ENCODE data around the gene NKAIN2.

NKAIN2 gene

DNA sequence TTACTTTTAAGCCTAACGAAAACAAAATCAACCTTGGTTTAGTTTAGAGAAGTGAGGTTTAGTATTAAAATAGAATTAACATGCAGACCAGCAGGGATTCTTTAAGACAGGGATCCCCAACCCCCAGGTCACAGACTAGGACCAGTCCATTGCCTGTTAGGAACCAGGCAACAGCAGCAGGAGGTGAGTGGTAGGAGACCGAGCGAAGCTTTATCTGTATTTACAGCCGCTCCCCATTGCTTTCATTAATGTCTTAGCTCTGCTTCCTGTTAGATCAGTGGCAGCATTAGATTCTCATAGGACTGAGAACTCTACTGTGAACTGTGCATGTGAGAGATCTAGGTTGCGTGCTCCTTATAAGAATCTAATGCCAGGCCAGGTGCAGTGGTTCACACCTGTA lies 225.9 kb downstream of the NKAIN2 start:
- no peak for DNase-seq (ENCODE audit: low spot score)

DNA sequence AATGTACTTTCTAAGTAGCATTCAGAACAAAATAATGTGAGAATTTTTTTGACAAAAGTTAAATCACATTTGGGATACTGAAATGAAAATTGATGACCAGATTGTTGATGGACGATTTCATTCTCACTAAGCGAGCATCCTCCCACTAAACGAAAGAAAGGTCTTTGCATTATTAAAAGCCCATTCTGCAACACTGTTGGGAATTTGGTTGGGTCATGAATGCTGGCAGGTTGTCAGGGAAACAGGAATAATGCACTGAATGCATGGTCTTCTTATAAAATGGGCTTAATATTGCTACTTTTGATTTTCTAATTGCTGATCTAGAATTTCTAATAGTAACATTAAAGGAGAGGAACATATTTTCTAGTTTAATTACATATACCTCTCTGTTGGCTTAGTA lies 229.8 kb downstream of the NKAIN2 start:
- DNase-seq (ENCODE audit: low spot score), result no peak

DNA sequence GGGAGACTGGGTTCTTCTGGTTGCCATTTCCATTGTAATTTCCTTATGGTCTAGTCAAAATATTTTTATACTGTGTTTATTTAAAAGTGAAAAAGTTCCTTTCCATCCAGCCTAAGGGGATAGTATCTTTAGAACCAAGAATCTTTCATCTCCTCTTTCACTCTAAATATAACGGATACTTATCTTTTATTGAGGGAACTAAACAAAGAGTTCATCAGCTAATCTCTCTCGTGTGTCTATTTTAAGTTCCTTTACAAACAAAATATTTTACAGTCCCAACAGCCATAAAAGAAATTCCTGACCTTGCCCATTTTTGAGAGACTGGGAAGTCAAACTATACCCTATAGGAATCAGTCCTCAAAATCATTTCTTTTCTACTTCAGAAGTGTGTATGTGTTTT lies 232.7 kb downstream of the NKAIN2 start:
- DNase-seq (ENCODE audit: low spot score), result no peak

DNA sequence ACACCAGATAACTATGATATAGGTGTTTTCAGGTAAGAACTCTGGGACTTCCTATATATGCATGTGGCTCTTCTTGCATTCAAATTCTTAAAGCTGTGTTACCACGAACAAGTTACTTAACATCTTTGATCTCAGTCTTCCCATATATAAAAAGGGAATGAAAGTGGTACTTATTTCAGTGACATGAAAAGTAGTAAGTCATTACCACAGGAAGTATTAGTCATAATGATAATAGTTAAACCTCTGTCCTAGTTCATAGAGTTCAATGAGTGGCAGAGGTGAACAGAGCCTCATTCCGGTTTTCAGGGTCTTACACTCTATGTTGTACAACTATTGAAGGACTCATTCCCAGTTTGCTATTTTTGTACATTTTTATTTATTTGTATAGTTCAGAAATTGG lies 237.0 kb downstream of the NKAIN2 start:
- DNase-seq (ENCODE audit: low spot score), result peak; percentile 9

DNA sequence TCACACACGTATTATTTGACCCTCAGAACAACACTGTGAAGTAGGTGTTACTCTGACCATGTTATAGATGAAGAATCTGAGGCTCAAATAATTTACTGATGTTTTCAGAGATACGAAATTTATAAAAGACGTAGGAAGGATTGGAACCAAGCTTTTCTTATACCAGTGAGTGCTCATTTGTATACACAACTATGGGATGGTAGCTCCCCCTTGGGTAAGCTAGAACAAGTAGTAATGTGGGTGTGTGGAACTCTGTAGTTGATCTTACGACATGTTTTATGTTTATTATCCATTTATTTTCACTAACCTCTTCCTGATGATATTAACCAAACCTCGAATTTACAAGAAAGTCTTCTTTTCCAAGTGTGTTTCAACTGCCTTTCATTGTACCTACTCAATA lies 248.5 kb downstream of the NKAIN2 start:
- no peak for DNase-seq (ENCODE audit: low spot score)

DNA sequence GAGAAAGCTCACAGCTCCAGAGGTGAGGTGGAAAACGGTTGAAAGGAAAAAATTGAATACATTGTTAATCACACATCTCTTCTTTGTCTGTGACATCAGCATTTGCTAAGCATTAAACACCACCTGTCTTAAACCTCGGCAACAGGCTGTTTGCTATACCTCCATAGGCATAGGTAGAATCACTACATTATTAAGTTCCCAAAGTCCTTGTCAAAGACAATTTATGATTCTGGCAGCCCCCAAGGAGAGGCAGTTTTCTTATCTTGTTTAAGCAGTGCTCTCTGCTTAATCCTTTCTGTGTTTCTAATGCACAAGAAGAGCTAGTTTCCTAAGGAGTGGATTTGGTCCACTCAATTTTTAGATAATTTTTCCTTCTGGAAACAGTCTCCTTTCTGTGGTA lies 249.7 kb downstream of the NKAIN2 start:
- no peak for DNase-seq (ENCODE audit: low spot score)

DNA sequence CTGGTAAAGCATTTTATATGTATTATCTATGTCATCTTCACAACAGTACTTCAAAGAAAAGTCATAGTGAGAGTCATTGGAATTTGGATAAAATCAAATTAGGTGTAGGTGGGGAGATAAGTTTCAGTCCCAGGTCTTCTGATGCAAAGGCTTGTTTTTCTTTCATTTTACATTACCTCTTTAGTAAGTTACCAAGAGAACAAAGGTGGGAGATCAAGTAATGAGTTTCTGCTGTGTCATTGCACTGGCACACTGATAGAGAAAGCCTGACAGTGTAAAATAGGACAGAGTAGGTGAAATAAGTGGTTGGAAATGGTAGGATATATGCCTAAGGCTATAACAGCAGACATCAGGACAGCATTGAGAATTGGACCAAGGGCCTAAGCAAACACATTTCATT lies 250.4 kb downstream of the NKAIN2 start:
- DNase-seq (ENCODE audit: low spot score), result no peak

DNA sequence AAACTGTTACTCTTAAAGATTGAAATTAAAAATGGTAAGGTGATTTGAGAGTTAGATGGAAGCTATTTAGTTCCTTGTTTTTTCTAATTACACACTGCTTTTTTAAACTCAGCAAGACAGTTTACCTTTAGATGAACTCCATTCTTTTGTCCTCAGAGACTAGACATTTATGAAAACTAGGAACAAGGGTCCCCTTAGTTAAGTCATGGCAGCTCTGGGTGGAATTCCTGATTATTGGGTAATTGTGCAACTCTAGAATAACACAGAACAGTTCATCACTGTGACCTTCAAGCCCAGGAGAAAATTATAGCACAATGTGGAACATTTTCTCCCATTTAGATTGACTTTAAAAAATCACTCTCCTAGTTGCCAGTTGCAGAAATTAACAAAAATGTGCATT lies 251.7 kb downstream of the NKAIN2 start:
- no peak for DNase-seq (ENCODE audit: low spot score)

DNA sequence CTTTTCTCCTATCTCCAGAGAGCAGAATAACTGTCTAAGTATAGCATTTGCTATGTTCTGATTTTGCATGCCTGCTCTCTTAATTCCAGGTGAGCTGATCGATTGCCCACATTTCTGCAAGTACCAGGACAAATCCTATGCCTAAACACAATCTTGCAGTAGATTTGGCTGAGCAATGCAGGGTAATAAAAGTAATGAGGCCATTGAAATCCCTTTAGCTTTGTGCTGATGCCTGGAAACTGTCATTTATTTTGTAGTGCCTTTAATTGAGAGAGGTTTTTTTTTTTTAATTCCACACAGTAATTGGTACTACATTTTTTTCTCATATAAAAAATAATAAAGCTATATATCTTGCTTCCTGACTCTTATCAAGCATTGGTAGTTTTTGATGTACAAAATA lies 252.3 kb downstream of the NKAIN2 start:
- no peak for DNase-seq (ENCODE audit: low spot score)

DNA sequence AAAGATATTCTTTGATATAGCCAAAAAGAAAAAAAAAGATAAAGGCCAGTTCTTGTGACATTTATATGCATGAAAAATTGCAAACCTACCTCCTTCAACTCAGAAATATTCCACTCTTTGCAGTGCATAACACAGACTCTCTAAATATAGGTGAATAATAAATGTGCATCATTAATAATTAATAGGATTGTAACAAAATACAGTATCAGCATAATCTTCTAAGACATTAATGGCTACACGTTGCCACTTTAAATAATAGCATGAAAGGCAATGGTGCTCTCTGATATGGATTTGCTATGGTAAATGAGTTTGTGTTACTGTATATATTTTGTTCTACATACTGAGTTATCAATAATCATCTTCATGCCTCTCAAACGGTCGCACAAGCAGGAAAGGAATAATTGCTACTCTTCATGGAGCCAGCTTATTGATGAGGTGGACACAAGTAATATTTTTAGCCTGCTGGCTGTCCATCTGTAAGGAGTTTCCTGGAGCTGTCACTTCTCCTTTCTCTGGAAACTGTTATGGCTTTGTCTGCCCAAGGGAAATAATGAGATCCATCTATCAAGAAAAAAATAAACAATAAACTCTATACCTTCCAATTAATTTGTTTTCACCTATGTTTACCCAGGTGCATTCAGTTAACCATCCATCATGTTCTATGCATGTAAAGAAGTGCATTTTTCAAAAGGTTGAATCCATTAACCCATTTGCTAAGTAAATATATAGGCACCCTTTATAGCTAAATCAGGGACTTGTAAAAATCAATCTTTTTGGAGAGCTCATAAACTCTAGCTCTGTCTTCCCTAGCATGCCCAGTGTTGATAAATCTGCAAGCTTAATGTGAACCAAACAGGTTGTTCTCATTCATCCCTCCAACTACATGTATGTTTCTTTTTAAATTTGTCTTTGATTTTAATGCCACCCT lies 253.0 kb downstream of the NKAIN2 start:
- DNase-seq (ENCODE audit: low spot score), result no peak

DNA sequence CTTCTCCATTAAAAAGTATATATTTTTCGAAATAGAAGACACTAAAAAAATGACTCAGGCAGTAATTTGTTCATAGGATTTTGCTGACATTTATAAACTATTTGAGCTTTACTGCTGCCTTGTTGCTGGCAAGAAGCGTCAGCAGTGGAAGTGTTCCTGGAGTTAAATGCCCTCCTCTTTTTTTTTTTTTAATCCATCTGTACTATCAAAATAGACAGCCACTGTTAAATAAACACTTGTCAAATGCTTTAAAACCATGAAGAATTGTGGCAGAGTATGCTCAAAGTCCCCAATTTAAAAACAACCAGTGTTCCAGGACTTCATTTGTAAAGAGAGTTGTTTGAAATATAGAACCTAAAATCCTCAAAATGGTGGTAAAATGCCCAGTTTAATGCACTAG lies 253.8 kb downstream of the NKAIN2 start:
- no peak for DNase-seq (ENCODE audit: low spot score)

DNA sequence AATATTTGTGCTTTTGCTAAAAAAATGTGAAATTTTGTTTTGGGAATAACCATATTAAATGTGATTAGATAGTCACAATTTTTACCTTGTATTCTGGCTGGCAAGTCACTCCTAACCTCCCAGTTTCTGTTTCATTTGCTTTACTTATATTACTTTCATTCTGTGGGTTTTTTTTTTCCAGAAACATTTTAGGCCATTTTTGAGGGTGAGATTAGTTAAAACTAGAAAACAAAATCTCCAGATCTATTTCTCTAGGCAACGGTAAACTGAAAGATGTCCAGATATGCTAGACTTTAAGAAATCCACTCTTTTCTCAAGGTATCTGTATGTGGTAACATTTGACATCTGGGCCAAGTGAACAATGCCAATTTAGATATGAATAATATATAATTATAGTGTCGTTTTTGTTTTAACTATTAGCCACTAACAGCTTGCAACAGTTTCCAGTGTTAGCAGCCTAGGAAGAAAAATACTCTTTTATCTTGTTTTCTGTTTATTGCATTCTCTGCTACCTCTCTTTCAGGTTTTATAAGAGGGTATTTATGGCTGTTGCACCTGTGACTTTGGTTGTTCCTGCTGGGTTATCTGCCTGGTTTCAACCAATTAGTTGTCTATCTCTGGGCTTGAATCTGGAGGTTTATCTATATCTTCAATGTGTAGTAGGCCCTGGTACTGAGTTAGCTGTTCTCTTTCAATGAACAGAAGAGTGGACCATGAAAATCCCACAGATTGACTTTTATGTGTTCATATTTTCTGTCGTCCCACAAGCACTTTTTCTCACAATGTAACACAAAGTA lies 260.9 kb downstream of the NKAIN2 start:
- DNase-seq (ENCODE audit: low spot score), result no peak

DNA sequence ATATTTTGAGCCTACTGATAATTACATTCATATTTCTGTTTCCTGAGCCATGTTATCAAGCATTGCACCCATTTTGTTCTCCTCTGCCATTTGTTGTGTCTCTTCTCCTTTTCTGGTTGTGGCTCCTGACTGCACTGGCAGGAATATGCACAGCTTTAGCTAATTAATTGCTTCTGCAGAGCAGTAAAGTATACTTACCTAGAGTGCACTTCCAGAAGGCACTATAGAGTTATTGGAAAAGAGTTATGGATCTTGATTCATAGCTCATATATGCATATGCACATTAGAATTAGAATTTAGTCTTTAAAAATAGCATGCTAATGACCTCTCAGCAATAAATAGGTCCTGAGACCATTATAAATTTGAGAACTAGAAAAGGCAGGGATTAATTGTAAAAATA lies 262.6 kb downstream of the NKAIN2 start:
- no peak for DNase-seq (ENCODE audit: low spot score)

DNA sequence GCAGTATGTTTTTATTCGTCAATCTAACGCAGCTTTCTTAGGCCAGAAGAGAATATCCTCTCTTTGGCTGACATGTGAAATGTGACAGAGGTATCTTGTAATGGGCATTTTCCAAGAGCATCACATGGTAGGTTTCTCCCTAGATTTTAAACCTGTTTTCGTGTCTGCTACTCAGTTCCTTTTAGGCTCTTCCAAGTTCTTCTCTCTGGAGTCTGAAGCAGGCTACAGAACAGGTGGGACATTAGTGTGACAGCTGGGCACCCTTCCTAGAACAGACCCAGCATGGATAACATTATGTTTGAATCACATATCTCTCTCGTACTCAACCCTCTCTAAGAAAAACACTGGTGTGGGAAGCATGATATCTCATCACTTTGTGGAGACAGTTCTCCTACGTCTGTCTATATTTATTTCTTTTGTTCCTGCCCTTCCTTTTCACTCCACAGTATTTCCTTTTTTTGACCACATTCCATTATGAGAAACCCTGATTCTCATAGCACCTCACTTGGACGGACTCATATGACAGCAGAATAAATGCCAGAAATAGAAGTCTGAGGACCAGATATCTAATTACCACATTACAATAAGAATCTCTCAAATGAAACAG lies 263.4 kb downstream of the NKAIN2 start:
- DNase-seq (ENCODE audit: low spot score), result no peak

DNA sequence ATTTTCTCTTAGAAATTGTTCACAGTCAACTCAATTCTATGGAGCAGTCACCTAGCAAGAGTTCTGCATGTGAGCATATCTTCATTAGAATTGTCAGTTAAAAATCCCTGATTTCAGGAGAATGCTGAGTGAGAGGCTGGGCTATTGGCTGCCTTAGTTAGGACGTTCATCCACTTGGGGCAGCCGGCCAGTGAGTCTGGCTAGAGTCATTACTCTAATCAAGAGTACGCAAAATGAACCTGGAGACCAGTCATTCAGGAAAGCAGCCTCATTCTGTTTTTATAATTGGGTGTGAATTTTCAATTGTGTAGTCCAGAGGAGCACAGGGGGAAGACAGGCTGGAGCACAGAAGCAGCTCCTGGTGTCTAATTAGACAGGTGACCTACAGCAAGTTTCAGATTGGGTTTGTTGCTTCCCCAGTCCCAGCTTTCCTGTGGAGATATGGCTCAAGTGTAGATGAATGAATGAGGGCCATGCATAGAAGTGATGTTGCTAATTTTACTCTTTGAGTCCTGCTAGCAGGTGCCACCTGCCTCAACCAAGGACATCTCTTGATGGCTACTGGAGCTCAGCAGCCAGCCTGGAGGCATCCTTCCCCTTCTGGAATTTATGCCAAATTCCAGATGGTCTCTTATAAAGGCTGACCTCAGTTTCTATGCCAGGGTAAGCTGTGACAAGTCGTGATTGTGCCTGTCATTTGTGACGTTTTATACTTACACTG lies 265.7 kb downstream of the NKAIN2 start:
- DNase-seq (ENCODE audit: low spot score), result no peak

DNA sequence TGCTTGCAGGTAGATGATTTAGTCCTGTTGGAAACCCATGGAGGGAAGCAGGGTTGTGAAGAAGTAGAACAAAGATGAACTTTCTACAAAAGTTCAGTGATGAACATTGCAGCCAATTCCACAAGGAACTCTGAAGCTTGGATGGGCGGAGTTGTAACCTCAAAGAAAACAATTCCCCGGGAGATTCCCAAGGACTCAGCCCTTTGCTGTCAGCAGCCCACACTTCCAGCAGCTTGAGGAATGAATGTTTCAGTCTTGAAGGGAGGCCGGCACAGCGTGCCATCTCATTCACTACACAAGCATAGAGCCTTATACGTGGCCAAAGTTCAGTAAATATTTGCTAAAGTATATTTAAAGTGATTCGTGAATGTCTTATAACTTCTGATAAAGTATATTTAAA lies 269.4 kb downstream of the NKAIN2 start:
- DNase-seq (ENCODE audit: low spot score), result no peak

DNA sequence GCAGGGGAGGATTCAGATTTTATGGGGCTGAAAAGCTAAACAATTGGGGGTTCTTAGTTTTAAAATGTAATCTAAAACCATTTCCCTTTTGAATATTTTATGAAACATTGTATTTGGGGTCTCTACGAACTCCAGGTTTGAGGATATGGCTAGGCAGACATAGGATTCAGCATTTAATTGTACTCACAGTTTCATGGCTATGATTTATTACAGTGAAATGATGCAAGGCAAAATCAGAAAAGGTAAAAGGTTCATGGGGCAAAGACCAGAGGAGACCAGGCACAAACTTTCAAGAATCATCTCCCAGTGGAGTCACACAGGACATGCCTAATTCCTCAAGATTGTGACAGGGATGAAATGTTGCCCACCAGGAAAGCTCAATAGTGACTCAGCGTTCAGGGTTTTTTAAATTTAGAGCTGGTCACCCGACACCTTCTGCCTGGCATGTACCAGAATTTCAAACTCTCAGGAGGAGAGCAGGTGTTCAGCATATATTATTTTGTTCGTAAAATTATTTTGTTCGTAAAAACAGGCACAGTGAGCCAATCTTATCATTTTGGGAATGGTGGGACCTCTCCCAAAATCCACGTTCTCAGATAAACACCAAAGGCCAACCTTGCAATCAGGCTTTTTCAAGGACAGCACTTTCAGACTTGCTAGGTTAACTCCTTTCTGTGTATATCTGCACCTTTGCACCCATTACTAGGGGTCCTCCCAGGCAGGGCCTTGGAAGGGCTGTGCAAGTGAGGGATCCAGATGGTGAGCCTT lies 270.3 kb downstream of the NKAIN2 start:
- no peak for DNase-seq (ENCODE audit: low spot score)

DNA sequence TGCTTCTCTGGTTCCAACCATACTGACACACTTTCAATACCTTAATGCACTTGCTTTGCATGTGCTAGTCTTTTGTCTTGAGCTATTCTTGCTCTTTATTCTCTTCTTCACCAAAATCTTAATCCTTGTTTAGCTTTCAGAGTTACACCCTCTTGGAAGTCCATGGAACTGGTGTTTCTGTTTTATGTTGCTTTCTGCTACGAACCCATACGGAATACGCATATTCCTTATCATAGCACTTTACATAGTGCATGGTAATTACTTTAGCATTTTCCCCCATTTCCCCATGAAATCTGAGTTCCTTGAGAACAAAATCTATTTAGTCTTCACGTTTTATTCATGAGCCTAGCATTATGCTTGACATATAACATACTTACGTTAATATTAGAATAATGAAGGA lies 270.9 kb downstream of the NKAIN2 start:
- no peak for DNase-seq (ENCODE audit: low spot score)

DNA sequence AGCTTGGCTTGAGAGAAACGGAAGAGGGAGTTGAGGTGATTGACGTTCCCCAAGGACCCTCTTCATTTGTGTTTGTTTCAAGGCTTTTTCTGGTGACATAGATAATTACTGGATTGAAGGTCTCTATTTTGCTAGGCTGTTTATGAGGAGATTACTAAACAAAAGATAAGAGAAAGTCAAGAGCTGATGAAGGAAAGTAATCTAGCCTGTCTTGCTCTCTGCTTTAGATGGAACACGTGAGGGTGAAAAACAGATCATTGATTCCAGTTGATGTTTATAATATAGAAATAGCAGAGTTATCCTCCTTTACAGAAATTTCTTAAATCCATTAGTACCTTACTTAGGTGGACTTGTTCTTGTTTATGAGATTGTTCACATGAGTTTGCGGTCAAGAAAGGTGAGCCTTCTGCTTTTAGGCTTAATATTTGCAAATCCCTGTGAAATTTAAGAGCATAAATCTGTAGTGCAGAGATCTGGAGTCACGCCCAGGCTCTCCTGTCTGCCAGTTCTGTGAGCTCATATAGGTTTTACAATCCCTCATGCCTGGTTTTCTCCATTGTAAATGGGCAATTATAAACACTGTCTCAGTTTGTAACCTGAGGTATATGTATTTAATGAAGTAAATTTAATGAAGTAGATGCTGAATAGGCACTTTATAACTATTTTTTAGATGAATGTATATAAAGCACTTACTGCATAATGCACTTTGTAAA lies 272.8 kb downstream of the NKAIN2 start:
- no peak for DNase-seq (ENCODE audit: low spot score)

DNA sequence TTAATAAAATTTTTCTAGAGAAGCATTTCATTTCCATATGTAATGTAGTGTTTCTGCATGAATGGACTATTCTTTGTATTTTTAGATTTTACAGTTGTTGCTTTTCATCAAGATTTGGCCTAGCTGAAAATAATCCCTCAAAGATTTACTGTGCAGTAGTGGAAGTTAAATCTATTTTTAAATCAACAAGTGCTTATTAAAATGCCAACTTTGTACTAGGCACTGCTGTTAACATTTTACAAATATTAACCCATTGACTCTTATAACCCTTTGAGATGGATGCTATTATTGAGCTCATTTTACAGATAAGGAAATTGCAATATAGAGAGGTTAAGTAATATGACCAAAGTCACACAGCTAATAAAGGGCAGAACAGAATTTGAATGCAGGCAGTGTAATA lies 274.5 kb downstream of the NKAIN2 start:
- no peak for DNase-seq (ENCODE audit: low spot score)

DNA sequence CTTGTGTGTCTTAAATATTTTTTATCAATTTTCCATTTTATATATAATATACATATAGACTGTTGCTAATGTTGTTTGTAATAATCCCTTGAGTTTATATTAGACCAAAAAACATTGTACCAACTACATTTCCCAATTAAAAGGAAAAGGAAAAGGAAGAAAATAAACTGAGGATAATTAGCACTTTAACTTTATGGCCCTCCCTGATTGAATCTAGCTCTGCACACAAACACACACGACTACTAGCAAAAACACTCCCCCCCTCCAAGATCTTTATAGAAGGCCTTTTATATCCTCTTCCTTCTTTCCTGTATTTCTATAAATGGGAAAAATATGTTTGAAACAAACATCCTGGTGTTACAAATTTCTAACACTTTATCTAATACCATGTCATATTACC lies 276.8 kb downstream of the NKAIN2 start:
- DNase-seq (ENCODE audit: low spot score), result no peak
